HG03565 (cell line): ENCODE measurements around the gene LEF1.
A peak's percentile ranks its signal among the peaks of the same experiment; 100 is the strongest.

ENCODE experiments used
- ATAC-seq: cut with Tn5 transposase; IDR thresholded peaks from one replicate; pipeline ENCODE4 v1.9.1; 2021; ENCODE audit warnings: mild to moderate bottlenecking, moderate library complexity; ENCODE audit not compliant: unreplicated experiment

The LEF1 gene

GRCh38 chr4:108168671-108169523, at the start of gene LEF1:
Gene LEF1 (minus strand): TSS chr4:108168932. CDS start chr4:108167767, 1,165 bp downstream.
- ATAC-seq, result peak; percentile 33

DNA sequence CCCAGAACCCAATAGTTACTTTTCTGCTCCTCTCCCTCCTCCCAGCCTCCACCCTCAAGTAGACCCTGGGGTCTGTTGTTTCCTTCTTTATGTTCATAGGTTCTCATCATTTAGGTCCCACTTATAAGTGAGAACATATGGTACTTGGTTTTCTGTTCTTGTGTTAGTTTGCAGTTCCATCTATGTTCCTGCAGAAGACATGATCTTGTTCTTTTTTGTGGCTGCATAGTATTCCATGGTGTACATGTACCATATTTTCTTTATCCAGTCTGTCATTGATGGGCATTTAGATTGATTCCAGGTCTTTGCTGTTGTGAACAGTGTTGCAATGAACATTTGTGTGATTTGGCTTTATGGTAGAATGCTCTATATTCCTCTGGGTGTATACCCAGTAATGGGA, 47.8 kb upstream of the LEF1 start:
- no peak for ATAC-seq

- ATAC-seq, result no peak
These were observed 46.3 kb upstream of the LEF1 start for GRCh38 chr4:108215055-108215454.

GRCh38 chr4:108213723-108214122, 45.0 kb upstream of the LEF1 start:
- no peak for ATAC-seq

GRCh38 chr4:108213308-108213707, 44.6 kb upstream of the LEF1 start:
- no peak for ATAC-seq

GRCh38 chr4:108210989-108211835, 42.5 kb upstream of the LEF1 start:
- no peak for ATAC-seq

GRCh38 chr4:108209489-108209888, 40.8 kb upstream of the LEF1 start:
- ATAC-seq, result no peak

GRCh38 chr4:108205859-108206258, 37.1 kb upstream of the LEF1 start:
- ATAC-seq, result no peak

- no peak for ATAC-seq
These were observed 35.8 kb upstream of the LEF1 start for GRCh38 chr4:108204518-108204917.

- no peak for ATAC-seq
These were observed 34.6 kb upstream of the LEF1 start for GRCh38 chr4:108203377-108203776.

DNA sequence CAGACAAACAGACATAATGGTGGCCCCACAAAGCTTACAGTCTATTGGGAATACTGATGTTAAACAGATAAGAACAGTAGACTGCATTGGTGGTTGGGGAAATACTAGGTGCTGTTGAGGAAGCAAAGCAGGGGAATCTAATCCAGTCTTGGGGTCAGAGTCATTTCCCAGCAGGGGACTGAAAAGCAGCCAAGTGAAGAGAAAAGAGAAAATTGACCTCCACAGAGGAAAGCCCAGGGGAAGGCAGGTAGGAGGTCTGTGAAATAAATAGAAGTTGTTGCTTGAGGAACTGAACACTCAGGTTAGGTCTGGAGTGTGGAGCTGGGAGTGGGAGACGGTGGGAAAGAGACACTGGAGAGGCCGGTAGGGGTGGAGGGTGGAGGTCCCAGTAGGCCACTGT, 33.0 kb upstream of the LEF1 start:
- no peak for ATAC-seq

DNA sequence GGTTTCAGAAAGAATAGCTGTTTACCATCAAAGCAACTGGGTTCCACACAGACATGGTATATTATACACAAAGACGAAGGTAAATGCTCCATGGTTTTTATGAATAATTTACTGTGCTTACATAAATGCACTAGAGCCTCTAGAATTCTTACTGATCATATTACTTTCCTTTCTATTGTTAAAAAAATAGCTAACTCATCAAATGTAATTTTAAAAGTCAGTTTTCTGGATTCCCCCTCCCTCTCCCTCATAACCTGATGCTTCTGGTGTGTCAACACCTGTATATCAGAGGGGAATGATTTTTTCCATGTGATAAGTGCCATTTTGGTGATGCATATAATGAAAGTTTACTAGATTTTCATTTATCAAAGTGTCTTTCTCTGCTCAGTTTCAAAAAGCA, 31.1 kb upstream of the LEF1 start:
- ATAC-seq, result no peak

DNA sequence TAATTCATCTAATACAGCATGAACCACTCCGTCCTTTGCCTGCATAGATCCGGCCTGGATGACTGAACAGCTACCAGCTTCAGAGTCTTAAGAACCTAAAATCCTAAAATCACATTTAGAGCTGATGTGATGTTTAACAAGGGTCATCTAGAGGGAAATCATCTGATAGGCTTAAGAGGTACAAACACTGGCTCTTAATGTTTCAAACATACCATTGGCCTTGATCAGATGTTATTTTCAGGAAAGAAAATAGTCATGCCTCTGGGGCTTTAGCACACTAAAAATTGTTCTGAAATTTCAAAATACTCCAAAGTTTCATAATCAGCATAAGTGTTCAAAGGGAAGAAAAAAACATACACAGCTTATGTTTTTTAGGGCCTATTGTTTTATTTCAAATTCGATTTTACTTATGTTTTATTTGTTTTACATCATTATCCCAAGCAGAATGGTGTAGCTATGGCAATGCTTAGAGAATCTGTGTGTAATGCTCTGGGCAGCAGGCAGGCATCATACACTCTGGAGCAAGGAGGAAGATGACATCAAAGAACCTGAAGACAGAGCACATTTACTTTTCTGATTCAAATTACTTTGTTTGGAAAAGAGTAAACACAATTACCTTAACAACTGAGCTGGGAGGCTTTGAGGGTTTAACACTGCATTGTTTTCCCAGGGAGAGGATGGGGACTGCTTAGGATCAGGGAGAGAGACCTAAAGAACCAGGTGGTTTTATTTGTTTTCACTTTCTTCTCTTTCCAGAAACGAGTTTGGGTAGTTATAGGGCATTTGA, 25.3 kb upstream of the LEF1 start:
- no peak for ATAC-seq

DNA sequence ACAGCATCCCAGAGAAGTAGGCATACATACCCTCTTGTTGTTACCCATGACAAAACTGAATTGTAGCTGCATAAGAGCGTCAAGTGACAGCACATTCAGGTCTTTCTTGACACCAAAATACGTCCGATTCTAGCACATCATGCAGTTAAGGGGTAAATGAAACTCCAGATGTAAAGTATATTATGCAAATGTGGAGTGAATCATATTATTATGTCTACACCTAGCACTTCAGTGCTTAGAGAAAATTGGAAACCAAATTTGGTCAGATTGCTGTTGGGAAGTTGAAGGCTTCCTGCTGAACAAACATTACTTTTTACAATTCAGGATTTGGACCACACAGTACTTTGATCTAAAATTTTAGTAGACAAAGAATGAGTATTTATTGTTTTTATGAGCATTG, 24.2 kb upstream of the LEF1 start:
- no peak for ATAC-seq

GRCh38 chr4:108192056-108192455, 23.3 kb upstream of the LEF1 start:
- ATAC-seq, result no peak

DNA sequence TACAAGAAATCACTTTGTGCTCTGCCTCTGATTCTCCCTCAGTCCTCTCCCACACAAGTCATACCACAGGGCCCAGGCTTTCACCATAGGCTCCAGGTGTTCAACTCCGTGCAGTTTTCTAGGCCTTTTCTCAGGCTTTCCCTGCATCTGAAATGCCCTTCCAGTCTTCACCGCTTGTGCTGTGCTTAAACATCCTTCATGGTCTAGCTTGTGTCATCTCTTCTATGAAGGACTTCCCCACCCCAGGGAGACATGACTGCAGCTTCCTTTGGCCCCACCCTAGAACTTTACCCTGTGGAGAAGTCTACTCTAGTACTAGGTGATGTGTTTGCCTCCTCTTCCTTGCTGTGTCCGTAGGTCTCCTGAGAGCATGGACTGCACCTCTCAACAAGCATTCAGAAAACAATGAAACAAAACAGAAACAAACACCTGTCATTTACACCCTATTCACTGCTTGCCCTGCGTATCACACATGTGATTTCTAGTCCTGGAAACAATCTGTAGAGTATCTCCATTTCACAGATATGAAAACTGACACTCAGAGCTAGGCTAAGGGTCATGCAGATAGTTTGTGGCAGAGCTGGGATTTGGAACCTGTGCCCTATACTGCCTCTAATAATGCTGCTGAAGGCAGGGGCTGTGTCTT, 22.7 kb upstream of the LEF1 start:
- ATAC-seq, result no peak

DNA sequence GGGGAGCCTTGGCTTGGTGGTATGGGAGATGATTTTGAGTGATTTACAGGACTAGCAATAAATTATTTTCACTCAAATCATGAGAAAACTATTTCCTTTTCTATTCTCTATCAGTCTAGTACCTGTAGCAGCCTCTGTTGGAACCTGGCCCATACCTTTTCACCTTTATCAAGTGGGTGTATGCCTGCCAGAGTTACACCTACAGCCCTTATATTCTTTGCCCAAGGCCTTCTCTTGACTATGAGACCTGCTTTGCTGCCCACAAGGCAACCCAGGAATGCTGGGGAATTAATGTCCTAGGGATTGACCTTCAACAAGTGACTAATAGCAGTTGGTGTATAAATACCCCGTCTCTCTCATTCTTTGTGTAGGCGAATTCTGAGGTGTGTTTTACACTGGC, 20.0 kb upstream of the LEF1 start:
- ATAC-seq, result no peak

- no peak for ATAC-seq
These were observed 16.5 kb upstream of the LEF1 start for GRCh38 chr4:108185252-108185651.

DNA sequence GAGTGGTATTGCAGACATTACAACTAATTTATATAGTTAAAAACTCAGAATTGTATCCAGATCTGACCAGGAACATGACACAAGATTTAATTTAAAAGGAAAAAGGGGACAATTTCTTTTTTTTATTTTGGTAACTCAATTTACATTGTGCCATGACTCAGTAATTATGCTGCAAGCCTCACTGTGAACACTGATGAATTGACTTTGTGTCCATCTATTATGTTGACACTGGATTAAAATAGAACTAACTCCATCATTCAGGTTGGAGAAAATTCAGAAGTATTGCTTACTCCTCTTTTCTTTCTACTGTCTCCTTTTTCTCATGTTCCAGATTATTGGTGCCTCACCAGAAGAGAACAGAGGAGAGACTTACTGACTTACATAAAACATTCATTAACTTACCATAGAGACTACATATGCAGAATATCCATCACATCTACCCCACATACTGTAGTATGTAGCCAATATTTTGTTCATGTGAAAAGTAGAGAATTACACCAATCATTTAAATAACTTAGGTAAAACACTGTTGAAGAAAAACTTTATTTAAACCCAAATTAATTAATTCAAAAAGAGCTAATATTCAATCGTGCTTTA, 15.8 kb upstream of the LEF1 start:
- no peak for ATAC-seq

GRCh38 chr4:108181704-108182103, 13.0 kb upstream of the LEF1 start:
- no peak for ATAC-seq
